Measurements from ENCODE around the gene SLC2A2.

Gene SLC2A2

DNA sequence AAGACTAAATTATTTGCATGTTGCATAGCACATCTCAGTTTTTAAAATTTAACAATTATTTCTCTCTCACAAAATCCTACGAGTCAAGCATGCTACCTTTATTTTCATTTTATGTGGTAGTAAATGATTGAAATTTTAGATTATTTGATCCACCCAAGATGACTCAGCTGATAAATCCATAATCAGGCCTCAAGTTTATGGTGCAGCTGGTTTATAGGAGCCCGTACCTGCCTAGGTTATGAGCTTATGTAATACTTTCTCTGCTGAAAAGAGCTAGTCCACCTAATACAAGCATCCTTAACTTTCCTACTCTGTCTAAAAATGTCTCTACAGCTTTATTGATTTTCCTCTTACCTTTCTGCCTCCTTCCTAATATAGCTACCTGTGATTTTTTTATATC is 41.2 kb downstream of the SLC2A2 start:
- H3K14ac ChIP-seq (ENCODE audit: low read length in 2 of 2) = no peak overlapping the region
- H3K36me3 ChIP-seq (ENCODE audit: control insufficient read depth in 1 of 2, insufficient read depth in 2 of 2, low read depth in 1 of 2, low read length in 2 of 2) = no peaks in the 10 kb centered on the region
- whole genome bisulfite sequencing = 83% methylated on average over 1 of the region's 2 CpGs

DNA sequence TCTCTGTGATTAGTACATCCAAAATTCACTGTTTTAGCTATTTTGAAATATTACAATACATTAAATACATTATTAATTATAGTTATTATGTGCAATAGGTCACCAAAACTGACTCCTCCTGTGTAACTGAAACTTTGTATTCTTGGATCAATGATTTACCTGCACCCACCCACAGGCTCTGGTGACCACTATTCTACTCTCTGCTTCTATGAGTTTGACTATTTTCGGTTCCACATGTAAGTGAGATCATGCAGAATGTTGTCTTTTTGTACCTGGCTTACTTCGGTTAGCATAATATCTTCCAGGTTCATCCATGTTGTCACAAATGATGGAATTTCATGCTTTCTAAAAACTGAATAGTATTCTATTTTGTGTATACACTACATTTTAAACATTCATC is 43.8 kb downstream of the SLC2A2 start:
- no peak overlapping the region for H2BK120ac ChIP-seq (ENCODE audit: low read depth, low read length)
- H3K27ac ChIP-seq (ENCODE audit: low read length, poor library complexity, severe bottlenecking) = no peak overlapping the region
- H3K14ac ChIP-seq (ENCODE audit: low read length in 2 of 2) = no peak overlapping the region
- no peak overlapping the region for H2AK5ac ChIP-seq (ENCODE audit: low read length, severe bottlenecking)
- no peak overlapping the region for H2BK12ac ChIP-seq (ENCODE audit: low read length in 2 of 2)
- H3K4me3 ChIP-seq (ENCODE audit: insufficient read depth in 1 of 2, low read depth in 1 of 2, low read length in 2 of 2) = no peak overlapping the region
- DNase-seq = no peak
- no peak overlapping the region for H3K18ac ChIP-seq (ENCODE audit: low read depth in 1 of 2, low read length in 2 of 2)
- peaks cover 4% of the 10 kb centered on the region for H3K9me3 ChIP-seq (ENCODE audit: control insufficient read depth, low read length)
- H4K91ac ChIP-seq (ENCODE audit: low read length) = no peak overlapping the region
- no peaks in the 10 kb centered on the region for H3K4me1 ChIP-seq (ENCODE audit: control insufficient read depth, insufficient read depth, low read depth, low read length)
- WGBS = 93% methylated on average over 2 of the region's 2 CpGs
- no peak overlapping the region for H3K4ac ChIP-seq (ENCODE audit: low read depth in 1 of 2, low read length in 2 of 2)
- H4K8ac ChIP-seq (ENCODE audit: low read length) = no peak overlapping the region
- H2BK5ac ChIP-seq (ENCODE audit: low read depth, low read length, poor library complexity, severe bottlenecking) = no peak overlapping the region
- no peak overlapping the region for H3K9ac ChIP-seq (ENCODE audit: low read length)
- no peak overlapping the region for H3K4me2 ChIP-seq (ENCODE audit: low read length, poor library complexity, severe bottlenecking)
- H3K36me3 ChIP-seq (ENCODE audit: control insufficient read depth in 1 of 2, insufficient read depth in 2 of 2, low read depth in 1 of 2, low read length in 2 of 2) = no peaks in the 10 kb centered on the region
- no peaks in the 10 kb centered on the region for H3K79me1 ChIP-seq (replicated peaks; ENCODE audit: low read length, poor library complexity, severe bottlenecking)
- no peak overlapping the region for H2AFZ ChIP-seq (ENCODE audit: low read depth, low read length)
- no peak overlapping the region for H3K23ac ChIP-seq (ENCODE audit: low read length in 2 of 2)
- no peaks in the 10 kb centered on the region for H3K27me3 ChIP-seq (ENCODE audit: control insufficient read depth in 1 of 2, insufficient read depth in 1 of 2, low read length in 2 of 2)
- H2BK15ac ChIP-seq (ENCODE audit: low read depth, poor library complexity, severe bottlenecking) = no peak overlapping the region

More for the DNA sequence above, 41.2 kb downstream of the SLC2A2 start:
- peaks cover 4% of the 10 kb centered on the region for H3K9me3 ChIP-seq (ENCODE audit: control insufficient read depth, low read length)
- H2BK15ac ChIP-seq (ENCODE audit: low read depth, poor library complexity, severe bottlenecking) = no peak overlapping the region
- H2AFZ ChIP-seq (ENCODE audit: low read depth, low read length) = no peak overlapping the region
- H3K9ac ChIP-seq (ENCODE audit: low read length) = no peak overlapping the region
- H3K27ac ChIP-seq (ENCODE audit: low read length, poor library complexity, severe bottlenecking) = no peak overlapping the region
- H3K4me1 ChIP-seq (ENCODE audit: control insufficient read depth, insufficient read depth, low read depth, low read length) = peaks cover 2% of the 10 kb centered on the region
- H3K18ac ChIP-seq (ENCODE audit: low read depth in 1 of 2, low read length in 2 of 2) = no peak overlapping the region
- H2BK120ac ChIP-seq (ENCODE audit: low read depth, low read length) = no peak overlapping the region
- H3K4me3 ChIP-seq (ENCODE audit: insufficient read depth in 1 of 2, low read depth in 1 of 2, low read length in 2 of 2) = no peak overlapping the region
- no peak overlapping the region for H4K8ac ChIP-seq (ENCODE audit: low read length)
- H3K27me3 ChIP-seq (ENCODE audit: control insufficient read depth in 1 of 2, insufficient read depth in 1 of 2, low read length in 2 of 2) = no peaks in the 10 kb centered on the region
- DNase-seq = no peak
- no peak overlapping the region for H3K4me2 ChIP-seq (ENCODE audit: low read length, poor library complexity, severe bottlenecking)
- H2AK5ac ChIP-seq (ENCODE audit: low read length, severe bottlenecking) = no peak overlapping the region
- H2BK5ac ChIP-seq (ENCODE audit: low read depth, low read length, poor library complexity, severe bottlenecking) = no peak overlapping the region
- H3K23ac ChIP-seq (ENCODE audit: low read length in 2 of 2) = no peak overlapping the region
- H2BK12ac ChIP-seq (ENCODE audit: low read length in 2 of 2) = no peak overlapping the region
- H4K91ac ChIP-seq (ENCODE audit: low read length) = no peak overlapping the region
- no peak overlapping the region for H3K4ac ChIP-seq (ENCODE audit: low read depth in 1 of 2, low read length in 2 of 2)
- no peaks in the 10 kb centered on the region for H3K79me1 ChIP-seq (replicated peaks; ENCODE audit: low read length, poor library complexity, severe bottlenecking)

DNA sequence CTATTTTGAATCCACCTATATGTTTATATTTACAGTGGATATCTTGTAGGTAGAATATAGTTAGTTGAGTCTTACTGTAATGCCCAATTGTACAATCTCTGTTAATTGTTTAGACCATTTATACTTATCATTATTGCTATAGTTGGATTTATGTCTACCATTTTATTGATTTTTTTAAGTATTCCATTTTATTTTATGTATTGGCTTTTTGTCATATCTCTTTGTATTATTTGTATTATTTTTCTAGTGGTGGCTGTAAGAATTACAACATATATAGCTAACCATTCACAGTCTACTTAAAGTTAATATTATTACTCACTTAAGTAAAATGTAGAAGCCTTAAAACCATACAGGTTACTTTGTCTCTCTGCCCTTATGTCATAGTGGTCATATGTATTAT is 46.1 kb downstream of the SLC2A2 start:
- Histone ChIP-seq H3K14ac (ENCODE audit: low read length in 2 of 2) (no peak overlapping the region), H3K23ac (ENCODE audit: low read length in 2 of 2) (no peak overlapping the region), H3K4me3 (ENCODE audit: insufficient read depth in 1 of 2, low read depth in 1 of 2, low read length in 2 of 2) (no peak overlapping the region), H3K4me1 (ENCODE audit: control insufficient read depth, insufficient read depth, low read depth, low read length) (no peaks in the 10 kb centered on the region), H3K9ac (ENCODE audit: low read length) (no peak overlapping the region), H4K91ac (ENCODE audit: low read length) (no peak overlapping the region), H3K9me3 (ENCODE audit: control insufficient read depth, low read length) (peaks cover 4% of the 10 kb centered on the region), H4K8ac (ENCODE audit: low read length) (no peak overlapping the region), H3K18ac (ENCODE audit: low read depth in 1 of 2, low read length in 2 of 2) (no peak overlapping the region), H3K36me3 (ENCODE audit: control insufficient read depth in 1 of 2, insufficient read depth in 2 of 2, low read depth in 1 of 2, low read length in 2 of 2) (no peaks in the 10 kb centered on the region), H2BK15ac (ENCODE audit: low read depth, poor library complexity, severe bottlenecking) (no peak overlapping the region), H3K27me3 (ENCODE audit: control insufficient read depth in 1 of 2, insufficient read depth in 1 of 2, low read length in 2 of 2) (no peaks in the 10 kb centered on the region), H2AK5ac (ENCODE audit: low read length, severe bottlenecking) (no peak overlapping the region), H2AFZ (ENCODE audit: low read depth, low read length) (no peak overlapping the region), H3K4ac (ENCODE audit: low read depth in 1 of 2, low read length in 2 of 2) (no peak overlapping the region), H2BK12ac (ENCODE audit: low read length in 2 of 2) (no peak overlapping the region), H3K4me2 (ENCODE audit: low read length, poor library complexity, severe bottlenecking) (no peak overlapping the region), H2BK5ac (ENCODE audit: low read depth, low read length, poor library complexity, severe bottlenecking) (no peak overlapping the region), H2BK120ac (ENCODE audit: low read depth, low read length) (no peak overlapping the region), H3K79me1 (replicated peaks; ENCODE audit: low read length, poor library complexity, severe bottlenecking) (no peaks in the 10 kb centered on the region), H3K27ac (ENCODE audit: low read length, poor library complexity, severe bottlenecking) (no peak overlapping the region)
- DNase-seq = no peak

DNA sequence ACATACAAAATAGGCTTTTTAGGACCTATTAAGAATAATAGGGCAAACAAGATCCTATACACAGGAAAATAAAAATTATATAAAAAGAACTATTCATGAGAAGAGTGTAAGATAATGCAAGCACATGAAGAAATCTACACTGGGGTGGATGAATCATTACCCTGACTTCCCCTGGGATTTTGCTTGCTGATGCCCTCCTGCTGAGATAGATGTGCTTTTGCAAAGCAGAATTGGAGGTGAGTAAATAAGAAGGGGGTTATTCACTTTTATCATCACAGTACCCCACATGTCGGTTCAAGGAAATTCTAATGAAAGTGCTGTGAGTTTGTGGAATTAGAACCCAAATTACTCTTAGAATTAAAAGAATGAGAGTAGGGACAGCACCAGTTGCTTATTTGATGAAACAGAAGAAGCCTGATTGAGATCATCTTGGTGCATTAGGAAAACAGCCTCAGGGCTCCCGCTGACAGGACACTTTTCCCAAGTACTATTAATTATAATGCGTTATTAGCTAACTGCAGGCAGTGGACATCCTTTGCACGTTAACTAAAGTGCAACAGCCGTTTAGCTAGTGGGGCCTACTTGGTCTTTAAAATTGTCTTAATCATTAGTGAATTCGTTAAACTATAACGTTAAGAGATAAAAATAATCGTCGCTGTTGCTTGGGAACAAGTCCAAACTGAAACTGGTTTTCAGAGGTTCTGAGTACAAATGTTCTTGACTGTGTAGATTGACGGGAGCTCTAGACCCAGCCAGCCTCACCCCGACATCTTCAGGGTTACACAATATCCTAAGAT is 48.4 kb downstream of the SLC2A2 start:
- no peak overlapping the region for H4K91ac ChIP-seq (ENCODE audit: low read length)
- H3K27me3 ChIP-seq (ENCODE audit: control insufficient read depth in 1 of 2, insufficient read depth in 1 of 2, low read length in 2 of 2) = no peaks in the 10 kb centered on the region
- H3K9ac ChIP-seq (ENCODE audit: low read length) = no peak overlapping the region
- no peak overlapping the region for H3K23ac ChIP-seq (ENCODE audit: low read length in 2 of 2)
- DNase-seq = no peak
- peak overlapping the region; percentile 95 for H3K27ac ChIP-seq (ENCODE audit: low read length, poor library complexity, severe bottlenecking)
- H3K36me3 ChIP-seq (ENCODE audit: control insufficient read depth in 1 of 2, insufficient read depth in 2 of 2, low read depth in 1 of 2, low read length in 2 of 2) = no peaks in the 10 kb centered on the region
- no peak overlapping the region for H2BK15ac ChIP-seq (ENCODE audit: low read depth, poor library complexity, severe bottlenecking)
- H3K4me2 ChIP-seq (ENCODE audit: low read length, poor library complexity, severe bottlenecking) = peak overlapping the region; percentile 59
- H3K18ac ChIP-seq (ENCODE audit: low read depth in 1 of 2, low read length in 2 of 2) = no peak overlapping the region
- 92% methylated on average over 9 of the region's 11 CpGs for WGBS
- no peak overlapping the region for H2BK12ac ChIP-seq (ENCODE audit: low read length in 2 of 2)
- H2AFZ ChIP-seq (ENCODE audit: low read depth, low read length) = no peak overlapping the region
- H3K4ac ChIP-seq (ENCODE audit: low read depth in 1 of 2, low read length in 2 of 2) = no peak overlapping the region
- peak overlapping the region; percentile 22 for H2BK5ac ChIP-seq (ENCODE audit: low read depth, low read length, poor library complexity, severe bottlenecking)
- H2BK120ac ChIP-seq (ENCODE audit: low read depth, low read length) = no peak overlapping the region
- no peak overlapping the region for H3K14ac ChIP-seq (ENCODE audit: low read length in 2 of 2)
- peak overlapping the region; percentile 95 for H2AK5ac ChIP-seq (ENCODE audit: low read length, severe bottlenecking)
- no peaks in the 10 kb centered on the region for H3K79me1 ChIP-seq (replicated peaks; ENCODE audit: low read length, poor library complexity, severe bottlenecking)
- H3K4me3 ChIP-seq (ENCODE audit: insufficient read depth in 1 of 2, low read depth in 1 of 2, low read length in 2 of 2) = no peak overlapping the region
- H4K8ac ChIP-seq (ENCODE audit: low read length) = no peak overlapping the region
- H3K9me3 ChIP-seq (ENCODE audit: control insufficient read depth, low read length) = no peaks in the 10 kb centered on the region
- no peaks in the 10 kb centered on the region for H3K4me1 ChIP-seq (ENCODE audit: control insufficient read depth, insufficient read depth, low read depth, low read length)

Data from mesenchymal stem cell (in vitro differentiated cells and primary cell).